GM12878 (cell line): ENCODE data around the gene ATOSB. TPM values are rescaled to one million over a fixed set of nuclear protein-coding genes. Genes with fewer than 3 reads are reported as not detected.

ENCODE experiments used
- BACH1 ChIP-seq: fragments of 450-650 bp; IDR thresholded peaks from 2 replicates; pipeline ENCODE4 v1.6.1; 2017; ENCODE audit warnings: mild to moderate bottlenecking, borderline replicate concordance
- BHLHE40 ChIP-seq, 2 experiments: fragments of 450-650 bp in 1 of 2; IDR thresholded peaks; 2 replicates each; pipeline ENCODE4 v1.6.1; 2011 to 2017; ENCODE audit warnings: low read depth in 2 of 2, borderline replicate concordance in 1 of 2, improper control_type of control experiment in 1 of 2, low read length in 1 of 2, mild to moderate bottlenecking in 1 of 2
- CBFB ChIP-seq: IDR thresholded peaks from 2 replicates; pipeline ENCODE4 v1.6.1; 2016; ENCODE audit warnings: antibody characterized with exemption, low read depth
- CEBPB ChIP-seq, 2 experiments: fragments of 150-350 bp in 1 of 2; IDR thresholded peaks; 2 replicates each; pipeline ENCODE4 v1.6.1; 2012 to 2014; ENCODE audit warnings: low read depth in 2 of 2, low read length in 2 of 2, borderline replicate concordance in 1 of 2, inconsistent platforms in 1 of 2
- CREM ChIP-seq: IDR thresholded peaks from 2 replicates; pipeline ENCODE4 v1.6.1; 2014; ENCODE audit warnings: antibody characterized with exemption, low read depth
- EZH2 ChIP-seq: IDR thresholded peaks from 2 replicates; pipeline ENCODE4 v1.6.1; 2012; ENCODE audit warnings: low read depth, mild to moderate bottlenecking, control low read depth, inconsistent platforms, low read length, borderline replicate concordance; ENCODE audit not compliant: control insufficient read depth
- HDGF ChIP-seq: fragments of 450-650 bp; IDR thresholded peaks from 2 replicates; pipeline ENCODE4 v1.6.1; 2016; ENCODE audit warnings: antibody characterized with exemption
- MXI1 ChIP-seq: fragments of 150-350 bp; IDR thresholded peaks from 2 replicates; pipeline ENCODE4 v1.6.1; 2011; ENCODE audit warnings: low read depth, mild to moderate bottlenecking, inconsistent platforms, low read length, improper control_type of control experiment
- NFIC ChIP-seq: IDR thresholded peaks from 2 replicates; pipeline ENCODE4 v1.6.1; 2012; ENCODE audit warnings: low read depth, mild to moderate bottlenecking, inconsistent platforms, low read length, moderate library complexity
- PAX5 ChIP-seq: IDR thresholded peaks from 2 replicates; pipeline ENCODE4 v1.6.1; 2011; ENCODE audit warnings: low read depth, low read length, borderline replicate concordance
- POLR2A ChIP-seq: IDR thresholded peaks from 2 replicates; pipeline ENCODE4 v1.6.1; 2011; ENCODE audit warnings: low read depth, mild to moderate bottlenecking, low read length
- SMC3 ChIP-seq: IDR thresholded peaks from 2 replicates; pipeline ENCODE4 v1.6.1; 2011; ENCODE audit warnings: low read length, improper control_type of control experiment, borderline replicate concordance
- polyA plus RNA-seq, 11 experiments: library from polyadenylated mRNA; depleted of rRNA in 4 of 11; unstranded in 6 of 11; stranded (reverse) in 5 of 11; fragments of >200 nt; fragmentation: Nextera tagmentation in 4 of 11; fragmentation: Illumina TruSeq in 1 of 11; extraction: Ambion mirVana in 4 of 11; extraction: Trizol in 1 of 11; gene quantifications; 1 replicate in 1 of 11; 2 replicates in 10 of 11; pipeline versions ENCODE4 v1.2.1 to v1.2.3, GENCODE V29; 2011 to 2016; ENCODE audit warnings: inconsistent platforms in 2 of 11, missing spikeins in 2 of 11, low read depth in 1 of 11
- total RNA-seq, 4 experiments: library from RNA; depleted of rRNA in 3 of 4; stranded (reverse); fragments of >200 nt in 3 of 4; fragmentation: Illumina TruSeq in 1 of 4; extraction: Trizol in 1 of 4; gene quantifications; 2 replicates each; pipeline versions ENCODE4 v1.2.1 to v1.2.3, GENCODE V29; 2013 to 2021
- TF ChIP-seq, protein P1 (sequence below): fragments of 450-650 bp; IDR thresholded peaks from 2 replicates; pipeline ENCODE4 v1.6.1; 2017; ENCODE audit warnings: mild to moderate bottlenecking, low read depth, inconsistent platforms; ENCODE audit not compliant: poor library complexity, severe bottlenecking
- TF ChIP-seq, protein P2 (sequence below): fragments of 450-650 bp; formaldehyde crosslinking; IDR thresholded peaks from 2 replicates; pipeline ENCODE4 v1.4.0; 2022; ENCODE audit warnings: mild to moderate bottlenecking, moderate library complexity
- TF ChIP-seq, protein P3 (sequence below): fragments of 450-650 bp; IDR thresholded peaks from 2 replicates; pipeline ENCODE4 v1.6.1; 2016; ENCODE audit warnings: mild to moderate bottlenecking
- TF ChIP-seq, protein P4 (sequence below): IDR thresholded peaks from 2 replicates; pipeline ENCODE4 v1.6.1; 2011; ENCODE audit warnings: mild to moderate bottlenecking, low read depth, low read length, moderate library complexity; ENCODE audit not compliant: insufficient replicate concordance
- TF ChIP-seq, protein P5 (sequence below): fragments of 450-650 bp; IDR thresholded peaks from 2 replicates; pipeline ENCODE4 v1.6.1; 2018; ENCODE audit warnings: mild to moderate bottlenecking, low read depth, moderate library complexity; ENCODE audit not compliant: partially characterized antibody

The ATOSB gene
- total and polyA plus RNA-seq, 10 of the 15 experiments (the other 5 are each of a cell fraction or from before 2014, with no cell fraction given) = 0.60 to 5.4 (median 2.5) TPM

DNA sequence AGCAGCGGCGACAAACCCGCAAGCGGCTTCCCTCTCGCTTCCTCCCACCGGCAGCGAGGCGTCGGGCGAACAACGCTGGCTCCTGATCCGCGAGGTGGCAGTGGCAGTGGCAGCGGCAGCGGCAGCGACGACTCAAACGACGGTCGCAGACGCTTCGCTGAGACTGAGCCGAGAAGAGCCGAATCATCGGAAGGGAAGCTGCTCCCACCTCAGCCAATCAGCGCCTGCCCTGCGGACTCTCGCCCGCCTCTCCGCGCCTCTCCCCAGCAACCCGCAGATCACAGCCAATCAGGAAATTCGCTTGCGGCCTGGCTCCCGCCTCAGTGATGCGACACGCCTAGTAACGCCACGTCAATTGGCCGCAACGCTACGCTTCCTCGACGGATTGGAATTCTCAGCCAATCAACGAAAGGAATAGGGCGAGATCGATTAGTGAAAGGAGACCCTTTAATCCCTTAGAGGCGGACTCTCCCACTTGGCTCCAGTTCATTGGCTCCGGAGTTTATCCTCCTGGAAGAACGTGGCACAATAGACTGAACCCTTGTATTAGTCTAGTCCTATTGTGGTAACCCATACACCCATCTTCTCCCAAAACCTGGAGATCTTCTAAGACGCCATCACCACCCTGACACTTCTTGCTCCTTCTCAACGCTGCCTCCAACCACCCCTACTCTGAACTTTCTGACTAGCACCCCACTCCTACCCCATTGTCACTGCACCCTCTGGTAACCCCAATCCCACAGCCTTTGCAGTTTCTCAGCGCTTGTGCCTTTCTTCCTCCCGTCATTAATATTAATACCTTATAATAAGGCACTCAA lies 43.0 kb downstream of the ATOSB start, which contains the start of gene VCP (continued):
- TF ChIP-seq CEBPB (IDR thresholded peaks at IDR 0.05; ENCODE audit: borderline replicate concordance in 1 of 2, low read depth in 2 of 2, low read length in 2 of 2) (peak in 1 of 2 experiments; percentile 92; a peak in 1 of 4 replicates), BACH1 (peak; percentile 35), NFIC (no peak), EZH2 (no peak), CBFB (peak; percentile 52; the same call in 1 of the 2 replicates), SMC3 (0 out of 2 replicates have a peak, but pooled peaks have one; percentile 0), POLR2A (peak; percentile 98), PAX5 (no peak), HDGF (peak; percentile 73), BHLHE40 (IDR thresholded peaks at IDR 0.05; ENCODE audit: borderline replicate concordance in 1 of 2, low read depth in 2 of 2, low read length in 1 of 2) (peak; percentile 89 to 91), MXI1 (peak; percentile 81; the same call in 1 of the 2 replicates), CREM (peak; percentile 99)
- TF ChIP-seq, protein P1, sequence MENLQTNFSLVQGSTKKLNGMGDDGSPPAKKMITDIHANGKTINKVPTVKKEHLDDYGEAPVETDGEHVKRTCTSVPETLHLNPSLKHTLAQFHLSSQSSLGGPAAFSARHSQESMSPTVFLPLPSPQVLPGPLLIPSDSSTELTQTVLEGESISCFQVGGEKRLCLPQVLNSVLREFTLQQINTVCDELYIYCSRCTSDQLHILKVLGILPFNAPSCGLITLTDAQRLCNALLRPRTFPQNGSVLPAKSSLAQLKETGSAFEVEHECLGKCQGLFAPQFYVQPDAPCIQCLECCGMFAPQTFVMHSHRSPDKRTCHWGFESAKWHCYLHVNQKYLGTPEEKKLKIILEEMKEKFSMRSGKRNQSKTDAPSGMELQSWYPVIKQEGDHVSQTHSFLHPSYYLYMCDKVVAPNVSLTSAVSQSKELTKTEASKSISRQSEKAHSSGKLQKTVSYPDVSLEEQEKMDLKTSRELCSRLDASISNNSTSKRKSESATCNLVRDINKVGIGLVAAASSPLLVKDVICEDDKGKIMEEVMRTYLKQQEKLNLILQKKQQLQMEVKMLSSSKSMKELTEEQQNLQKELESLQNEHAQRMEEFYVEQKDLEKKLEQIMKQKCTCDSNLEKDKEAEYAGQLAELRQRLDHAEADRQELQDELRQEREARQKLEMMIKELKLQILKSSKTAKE = peak; percentile 75
- TF ChIP-seq, protein P2, sequence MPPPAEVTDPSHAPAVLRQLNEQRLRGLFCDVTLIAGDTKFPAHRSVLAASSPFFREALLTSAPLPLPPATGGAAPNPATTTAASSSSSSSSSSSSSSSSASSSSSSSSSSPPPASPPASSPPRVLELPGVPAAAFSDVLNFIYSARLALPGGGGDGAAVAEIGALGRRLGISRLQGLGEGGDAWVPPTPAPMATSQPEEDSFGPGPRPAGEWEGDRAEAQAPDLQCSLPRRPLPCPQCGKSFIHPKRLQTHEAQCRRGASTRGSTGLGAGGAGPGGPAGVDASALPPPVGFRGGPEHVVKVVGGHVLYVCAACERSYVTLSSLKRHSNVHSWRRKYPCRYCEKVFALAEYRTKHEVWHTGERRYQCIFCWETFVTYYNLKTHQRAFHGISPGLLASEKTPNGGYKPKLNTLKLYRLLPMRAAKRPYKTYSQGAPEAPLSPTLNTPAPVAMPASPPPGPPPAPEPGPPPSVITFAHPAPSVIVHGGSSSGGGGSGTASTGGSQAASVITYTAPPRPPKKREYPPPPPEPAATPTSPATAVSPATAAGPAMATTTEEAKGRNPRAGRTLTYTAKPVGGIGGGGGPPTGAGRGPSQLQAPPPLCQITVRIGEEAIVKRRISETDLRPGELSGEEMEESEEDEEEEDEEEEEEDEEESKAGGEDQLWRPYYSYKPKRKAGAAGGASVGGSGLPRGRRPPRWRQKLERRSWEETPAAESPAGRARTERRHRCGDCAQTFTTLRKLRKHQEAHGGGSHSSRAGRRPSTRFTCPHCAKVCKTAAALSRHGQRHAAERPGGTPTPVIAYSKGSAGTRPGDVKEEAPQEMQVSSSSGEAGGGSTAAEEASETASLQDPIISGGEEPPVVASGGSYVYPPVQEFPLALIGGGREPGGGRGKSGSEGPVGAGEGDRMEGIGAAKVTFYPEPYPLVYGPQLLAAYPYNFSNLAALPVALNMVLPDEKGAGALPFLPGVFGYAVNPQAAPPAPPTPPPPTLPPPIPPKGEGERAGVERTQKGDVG = no peak
- TF ChIP-seq, protein P3, sequence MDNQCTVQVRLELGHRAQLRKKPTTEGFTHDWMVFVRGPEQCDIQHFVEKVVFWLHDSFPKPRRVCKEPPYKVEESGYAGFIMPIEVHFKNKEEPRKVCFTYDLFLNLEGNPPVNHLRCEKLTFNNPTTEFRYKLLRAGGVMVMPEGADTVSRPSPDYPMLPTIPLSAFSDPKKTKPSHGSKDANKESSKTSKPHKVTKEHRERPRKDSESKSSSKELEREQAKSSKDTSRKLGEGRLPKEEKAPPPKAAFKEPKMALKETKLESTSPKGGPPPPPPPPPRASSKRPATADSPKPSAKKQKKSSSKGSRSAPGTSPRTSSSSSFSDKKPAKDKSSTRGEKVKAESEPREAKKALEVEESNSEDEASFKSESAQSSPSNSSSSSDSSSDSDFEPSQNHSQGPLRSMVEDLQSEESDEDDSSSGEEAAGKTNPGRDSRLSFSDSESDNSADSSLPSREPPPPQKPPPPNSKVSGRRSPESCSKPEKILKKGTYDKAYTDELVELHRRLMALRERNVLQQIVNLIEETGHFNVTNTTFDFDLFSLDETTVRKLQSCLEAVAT = 0 out of 2 replicates have a peak, but pooled peaks have one; percentile 31
- TF ChIP-seq, protein P4, sequence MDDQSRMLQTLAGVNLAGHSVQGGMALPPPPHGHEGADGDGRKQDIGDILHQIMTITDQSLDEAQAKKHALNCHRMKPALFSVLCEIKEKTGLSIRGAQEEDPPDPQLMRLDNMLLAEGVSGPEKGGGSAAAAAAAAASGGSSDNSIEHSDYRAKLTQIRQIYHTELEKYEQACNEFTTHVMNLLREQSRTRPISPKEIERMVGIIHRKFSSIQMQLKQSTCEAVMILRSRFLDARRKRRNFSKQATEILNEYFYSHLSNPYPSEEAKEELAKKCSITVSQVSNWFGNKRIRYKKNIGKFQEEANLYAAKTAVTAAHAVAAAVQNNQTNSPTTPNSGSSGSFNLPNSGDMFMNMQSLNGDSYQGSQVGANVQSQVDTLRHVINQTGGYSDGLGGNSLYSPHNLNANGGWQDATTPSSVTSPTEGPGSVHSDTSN = peak; percentile 88
- TF ChIP-seq, protein P5, sequence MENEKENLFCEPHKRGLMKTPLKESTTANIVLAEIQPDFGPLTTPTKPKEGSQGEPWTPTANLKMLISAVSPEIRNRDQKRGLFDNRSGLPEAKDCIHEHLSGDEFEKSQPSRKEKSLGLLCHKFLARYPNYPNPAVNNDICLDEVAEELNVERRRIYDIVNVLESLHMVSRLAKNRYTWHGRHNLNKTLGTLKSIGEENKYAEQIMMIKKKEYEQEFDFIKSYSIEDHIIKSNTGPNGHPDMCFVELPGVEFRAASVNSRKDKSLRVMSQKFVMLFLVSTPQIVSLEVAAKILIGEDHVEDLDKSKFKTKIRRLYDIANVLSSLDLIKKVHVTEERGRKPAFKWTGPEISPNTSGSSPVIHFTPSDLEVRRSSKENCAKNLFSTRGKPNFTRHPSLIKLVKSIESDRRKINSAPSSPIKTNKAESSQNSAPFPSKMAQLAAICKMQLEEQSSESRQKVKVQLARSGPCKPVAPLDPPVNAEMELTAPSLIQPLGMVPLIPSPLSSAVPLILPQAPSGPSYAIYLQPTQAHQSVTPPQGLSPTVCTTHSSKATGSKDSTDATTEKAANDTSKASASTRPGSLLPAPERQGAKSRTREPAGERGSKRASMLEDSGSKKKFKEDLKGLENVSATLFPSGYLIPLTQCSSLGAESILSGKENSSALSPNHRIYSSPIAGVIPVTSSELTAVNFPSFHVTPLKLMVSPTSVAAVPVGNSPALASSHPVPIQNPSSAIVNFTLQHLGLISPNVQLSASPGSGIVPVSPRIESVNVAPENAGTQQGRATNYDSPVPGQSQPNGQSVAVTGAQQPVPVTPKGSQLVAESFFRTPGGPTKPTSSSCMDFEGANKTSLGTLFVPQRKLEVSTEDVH = no peak
